NCI-H1694 (cell line): ENCODE measurements around the gene GPR150.

Source experiments
- DNase-seq: peaks from one replicate; lab custom pipeline; 2025; lab: John Stamatoyannopoulos, UW

Gene GPR150

GRCh38 chr5:95649842-95650620 lies 30.1 kb downstream of the GPR150 start:
- DNase-seq: no peak

DNA sequence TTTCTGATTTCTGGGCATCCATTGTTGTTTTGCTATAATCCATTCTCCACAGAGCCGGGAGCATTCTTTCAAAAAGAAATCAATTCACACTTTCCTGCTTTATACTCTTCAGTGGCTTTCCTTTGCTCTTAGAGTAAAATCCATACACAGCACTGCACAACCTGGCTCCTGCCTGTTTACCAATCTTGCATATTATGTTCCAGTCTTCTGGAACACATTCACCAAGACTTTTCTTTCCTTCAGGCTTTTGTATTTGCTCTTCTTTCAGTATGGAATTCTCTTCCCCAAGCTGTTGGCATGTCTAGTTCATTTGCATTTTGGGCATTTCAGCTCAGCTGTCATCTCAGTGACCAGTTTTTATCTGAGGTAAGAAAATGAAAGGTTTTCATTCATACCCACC lies 33.0 kb downstream of the GPR150 start:
- no peak for DNase-seq

- no peak for DNase-seq
Observed at GRCh38 chr5:95654196-95654595, 34.3 kb downstream of the GPR150 start.

DNA sequence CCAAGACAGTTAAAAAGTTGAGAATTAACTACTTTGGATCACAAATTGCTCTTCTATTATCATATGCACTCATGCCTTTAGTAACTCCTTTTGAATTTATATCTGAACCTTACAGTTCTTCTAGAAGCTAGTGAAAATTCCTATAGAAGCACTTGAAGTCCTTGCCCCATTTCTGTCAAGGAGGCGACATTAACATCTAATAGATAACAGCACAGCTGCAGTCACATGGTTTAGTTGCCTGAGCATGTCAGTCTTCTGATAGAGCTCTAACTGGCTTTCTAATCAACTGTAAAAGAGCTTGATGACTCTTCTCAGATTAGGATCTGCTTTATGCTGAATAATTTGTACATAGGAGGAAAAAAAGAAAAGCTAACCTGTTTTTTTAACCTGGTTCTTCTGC lies 35.7 kb downstream of the GPR150 start:
- DNase-seq: no peak

DNA sequence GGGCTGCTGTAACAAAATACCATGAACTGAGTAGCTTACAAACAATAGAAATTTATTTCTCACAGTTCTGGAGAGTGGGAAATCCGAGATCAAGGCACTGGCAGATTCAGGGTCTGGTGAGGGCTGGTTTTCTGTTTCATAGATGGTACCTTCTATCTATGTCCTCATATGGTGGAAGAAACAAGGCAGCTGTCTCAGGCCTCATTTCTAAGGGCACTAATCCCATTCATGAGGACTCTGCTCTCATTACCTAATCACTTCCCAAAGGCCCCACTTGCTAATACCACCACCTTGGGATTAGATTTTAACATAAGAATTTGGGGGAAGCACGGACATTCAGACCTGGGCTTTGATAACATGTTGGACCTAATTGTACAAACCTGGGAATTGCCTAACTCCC lies 40.2 kb downstream of the GPR150 start:
- DNase-seq: no peak

GRCh38 chr5:95662946-95663345 lies 43.1 kb downstream of the GPR150 start:
- DNase-seq: no peak

- DNase-seq: peak; percentile 39
Observed at GRCh38 chr5:95664204-95664786, 44.4 kb downstream of the GPR150 start.

- DNase-seq: no peak
Observed at GRCh38 chr5:95667061-95667618, 47.3 kb downstream of the GPR150 start.

DNA sequence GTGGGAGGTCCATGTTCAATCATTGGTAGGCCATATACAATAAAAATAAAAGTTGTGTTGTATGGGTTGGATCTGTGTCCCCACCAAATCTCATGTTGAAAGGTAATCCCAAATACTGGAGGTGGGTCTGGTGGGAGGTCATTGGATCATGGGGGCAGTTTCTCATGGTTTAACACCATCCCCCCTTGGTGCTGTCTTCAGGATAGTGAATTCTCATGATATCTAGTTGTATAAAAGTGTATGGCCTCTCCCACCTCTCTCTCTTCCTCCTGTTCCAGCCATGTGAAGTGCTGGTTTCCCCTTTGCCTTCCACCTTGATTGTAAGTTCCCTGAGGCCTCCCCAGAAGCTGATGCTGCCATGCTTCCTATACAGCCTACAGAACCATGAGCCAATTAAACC lies 47.8 kb downstream of the GPR150 start:
- no peak for DNase-seq

DNA sequence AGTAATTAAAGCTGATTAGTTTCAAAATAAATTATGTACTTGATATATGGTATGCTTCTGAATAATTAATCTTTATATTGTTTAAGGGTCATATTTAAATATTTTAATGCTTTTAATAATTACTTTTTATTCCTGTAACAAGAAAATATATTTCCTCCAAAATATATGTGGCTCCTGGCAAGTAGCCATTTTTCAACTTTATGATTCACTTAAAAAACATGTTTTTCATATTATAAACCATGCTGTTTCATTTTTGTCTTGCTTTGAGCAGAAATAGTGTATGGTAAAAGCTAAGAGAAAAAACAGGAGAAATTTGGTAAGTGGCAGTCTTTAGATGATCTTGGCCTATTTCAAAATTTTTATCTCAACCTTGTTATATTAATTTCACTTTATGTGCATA lies 48.3 kb downstream of the GPR150 start:
- DNase-seq: no peak

DNA sequence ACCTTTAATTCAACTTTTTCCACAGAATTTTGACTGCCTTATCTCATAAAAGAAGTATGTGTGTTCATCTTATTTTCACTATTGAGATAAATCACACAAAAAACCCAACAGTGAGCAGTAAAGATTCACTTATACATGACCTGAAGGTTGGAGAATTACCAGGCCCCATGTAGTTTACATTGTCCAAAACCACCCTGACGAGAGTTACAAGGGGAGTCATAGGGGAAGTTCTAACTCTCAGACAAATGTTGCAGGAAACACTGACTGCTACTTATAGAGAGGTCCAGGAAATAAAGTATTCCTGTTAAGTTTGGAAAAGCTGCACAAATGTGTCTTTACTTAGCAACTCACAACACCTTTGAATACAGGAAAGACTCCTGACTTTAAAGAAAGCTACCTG lies 48.8 kb downstream of the GPR150 start:
- no peak for DNase-seq

DNA sequence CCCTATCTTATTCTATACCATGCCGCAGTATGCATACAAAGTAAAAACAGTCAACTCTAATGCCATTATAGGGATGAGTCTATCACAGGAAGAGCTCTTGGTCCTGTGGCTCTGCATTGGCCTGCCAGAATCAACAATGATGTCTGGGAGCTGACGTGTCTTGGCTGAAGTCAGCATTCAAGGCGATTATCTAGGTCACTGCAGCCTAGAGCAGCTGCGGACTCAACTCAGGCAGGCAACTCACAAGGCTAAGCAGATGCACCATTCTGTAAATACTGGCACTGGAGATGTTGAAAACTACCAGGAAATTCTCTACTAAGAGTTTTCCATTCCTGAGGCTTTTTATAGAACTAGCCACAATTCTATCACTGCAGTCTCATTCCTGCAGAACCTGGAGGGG lies 49.7 kb downstream of the GPR150 start:
- no peak for DNase-seq

DNA sequence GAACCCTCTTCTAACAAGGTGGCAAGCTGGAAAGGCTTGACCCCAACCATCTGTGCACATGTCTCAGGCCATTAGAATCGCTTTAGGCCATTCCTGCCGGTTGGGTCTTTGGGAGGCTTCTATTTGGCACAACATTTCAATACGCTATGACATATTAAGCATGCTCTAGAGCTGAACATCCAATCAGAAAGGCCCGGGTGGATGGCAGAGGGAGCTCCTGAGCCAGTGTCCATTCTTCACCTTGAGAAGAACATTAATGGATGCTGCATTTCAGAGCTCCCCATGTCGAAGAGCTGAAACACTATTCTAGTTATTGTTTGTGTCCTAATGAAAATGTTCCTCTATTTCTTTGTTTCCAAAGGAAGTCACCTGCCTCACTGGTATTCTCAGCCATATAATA lies 50.1 kb downstream of the GPR150 start:
- DNase-seq: no peak

DNA sequence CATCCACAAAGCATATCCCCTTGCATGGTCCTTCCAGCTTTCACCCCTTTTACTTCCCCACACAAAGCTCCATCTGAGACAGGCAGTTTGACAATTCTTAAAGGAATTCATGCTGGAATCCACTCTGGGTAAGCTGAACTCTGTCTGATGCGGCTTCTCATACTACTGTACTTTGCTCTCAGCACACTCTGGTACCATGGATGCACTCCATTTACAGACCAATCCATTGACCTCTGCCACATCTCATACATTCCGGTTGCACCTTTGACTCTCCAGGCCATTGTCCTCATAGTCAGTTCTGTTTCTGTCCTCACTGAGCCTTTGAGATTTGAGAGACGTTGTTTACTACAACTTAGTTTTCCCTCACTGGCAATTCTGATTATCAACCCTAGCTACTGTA lies 50.7 kb downstream of the GPR150 start:
- no peak for DNase-seq
